Activated CD4-positive, alpha-beta T cell treated with anti-CD3 and anti-CD28 coated beads, Interleukin-2, amount 50 U/mL, for 24 hours (primary cell): ENCODE data around the gene RTN3.

Source experiments
- DNase-seq, 2 donors: peaks; one replicate each; pipeline ENCODE4 v3.0.0-alpha.2; 2020; ENCODE audit warnings: low read depth in 1 of 2, low spot score in 1 of 2

Gene RTN3

DNA sequence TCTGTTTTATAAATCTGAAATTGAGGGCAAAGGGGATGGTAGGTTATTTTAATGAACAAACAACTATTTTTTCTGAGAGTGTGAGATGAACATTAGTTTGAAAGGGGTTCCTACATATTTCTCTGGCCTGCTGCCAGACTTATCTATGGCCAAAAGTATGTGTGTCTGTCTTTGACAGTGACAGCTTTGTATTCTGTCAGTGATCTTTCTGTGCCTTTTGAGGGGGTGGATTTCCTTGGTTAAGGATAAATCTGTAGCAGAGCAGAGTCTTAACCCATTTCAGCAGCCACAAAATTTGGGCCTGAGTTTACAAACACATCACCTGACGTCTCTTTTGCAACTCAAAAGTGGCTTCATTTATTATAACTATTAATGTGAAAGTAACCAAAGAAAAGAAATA lies 56.4 kb downstream of the RTN3 start:
- no peak for DNase-seq

DNA sequence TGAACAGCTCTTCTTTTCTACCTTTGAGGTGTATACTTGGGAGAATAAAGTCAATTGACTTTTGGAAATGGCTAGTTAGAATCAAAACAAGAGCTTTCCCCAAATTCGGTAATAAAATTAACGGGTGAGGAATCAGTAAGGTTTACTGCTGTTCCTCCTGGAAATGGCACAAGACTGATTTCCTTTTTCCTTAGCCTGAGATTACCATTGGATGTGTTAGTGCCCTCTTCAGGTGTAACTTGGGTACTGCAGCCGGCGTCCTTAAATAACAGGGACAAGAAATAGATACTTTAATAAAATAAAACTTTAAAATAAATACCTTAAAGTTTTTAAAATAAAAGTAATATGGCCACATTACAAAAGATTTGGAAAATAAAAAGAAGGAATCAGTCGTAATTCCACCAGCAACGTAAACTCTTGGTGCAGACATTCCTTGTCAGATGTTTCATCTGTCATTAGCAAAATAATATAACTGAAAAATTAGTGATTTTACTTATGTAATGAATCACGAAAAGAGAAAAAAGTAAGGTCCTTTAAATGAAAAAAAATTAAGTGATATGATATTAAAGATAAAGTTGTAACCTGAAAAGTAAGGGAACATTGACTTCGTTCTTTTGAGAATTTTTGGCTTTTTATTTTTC lies 57.5 kb downstream of the RTN3 start:
- DNase-seq, result peak; percentile 31 to 49

DNA sequence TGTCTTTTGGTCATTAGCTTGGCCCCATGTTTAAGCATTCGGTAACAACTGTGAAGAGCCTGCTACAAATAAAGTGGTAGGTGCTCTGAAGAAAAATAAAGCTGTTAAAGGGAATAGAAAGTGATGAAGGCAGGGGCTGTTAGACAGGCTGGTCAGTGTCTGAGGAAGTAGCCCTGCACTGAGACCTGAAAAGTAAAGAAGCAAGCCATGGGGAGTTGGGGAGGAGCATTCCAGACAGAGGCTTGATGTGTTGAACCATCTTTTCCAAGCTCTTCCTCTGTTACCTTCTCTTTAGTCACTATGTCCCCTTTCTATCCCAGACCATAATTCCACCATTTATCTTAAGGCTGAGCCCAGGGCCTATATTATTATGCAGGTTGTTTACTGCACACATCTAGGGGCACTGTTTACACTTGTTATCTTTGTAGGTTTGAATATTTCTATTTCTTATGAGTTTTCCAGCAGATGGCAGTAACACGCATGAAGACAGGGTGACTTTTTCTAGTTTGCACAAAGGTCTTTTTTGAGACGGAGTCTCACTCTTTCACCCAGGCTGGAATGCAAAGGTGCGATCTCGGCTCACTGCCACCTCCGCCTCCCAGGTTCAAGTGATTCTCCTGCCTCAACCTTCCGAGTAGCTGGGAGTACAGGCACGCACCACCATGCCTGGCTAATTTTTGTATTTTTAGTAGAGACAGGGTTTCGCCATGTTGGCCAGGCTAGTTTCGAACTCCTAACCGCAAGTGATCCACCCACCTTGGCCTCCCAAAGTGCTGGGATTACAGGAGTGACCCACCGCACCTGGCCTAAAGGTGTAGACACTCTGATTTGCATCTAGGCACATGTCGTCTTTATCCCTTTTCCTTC lies 64.2 kb downstream of the RTN3 start:
- DNase-seq, result no peak

DNA sequence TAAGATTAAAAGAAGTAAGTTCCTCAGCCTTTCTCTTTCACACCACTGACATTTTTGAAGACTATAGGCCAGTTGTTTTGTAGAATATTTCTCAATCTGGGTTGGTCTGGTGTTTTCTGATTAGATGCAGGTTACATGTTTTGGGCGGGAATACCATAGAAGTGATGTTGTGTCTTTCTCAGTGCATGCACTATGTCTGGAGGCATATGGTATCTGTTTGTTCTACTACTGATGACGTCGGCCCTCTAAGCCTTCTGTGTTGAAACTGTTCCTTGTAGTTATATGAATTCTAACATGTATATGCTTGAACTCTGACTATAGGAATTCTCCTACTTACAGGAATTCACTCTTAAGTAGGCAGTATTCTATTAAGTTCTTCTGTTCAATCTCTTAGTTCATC lies 65.7 kb downstream of the RTN3 start:
- DNase-seq, result no peak

DNA sequence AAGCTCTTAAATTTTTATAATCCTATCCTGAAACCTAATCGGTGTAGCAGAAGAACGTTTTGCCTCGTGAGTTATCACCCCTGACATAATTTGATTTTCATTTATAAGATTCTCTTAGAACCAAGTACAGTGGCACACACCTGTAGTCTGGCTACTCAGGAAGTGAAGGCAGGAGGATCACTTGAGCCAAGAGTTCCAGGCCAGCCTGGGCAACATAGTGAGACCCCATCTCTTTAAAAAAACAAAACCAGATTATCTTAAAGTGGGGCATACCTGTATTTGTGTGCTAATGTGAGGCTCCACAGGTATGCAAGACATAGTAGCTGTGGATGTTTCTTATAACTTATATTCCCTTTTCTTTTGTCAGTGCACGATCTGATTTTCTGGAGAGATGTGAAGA lies 68.3 kb downstream of the RTN3 start:
- no peak for DNase-seq

DNA sequence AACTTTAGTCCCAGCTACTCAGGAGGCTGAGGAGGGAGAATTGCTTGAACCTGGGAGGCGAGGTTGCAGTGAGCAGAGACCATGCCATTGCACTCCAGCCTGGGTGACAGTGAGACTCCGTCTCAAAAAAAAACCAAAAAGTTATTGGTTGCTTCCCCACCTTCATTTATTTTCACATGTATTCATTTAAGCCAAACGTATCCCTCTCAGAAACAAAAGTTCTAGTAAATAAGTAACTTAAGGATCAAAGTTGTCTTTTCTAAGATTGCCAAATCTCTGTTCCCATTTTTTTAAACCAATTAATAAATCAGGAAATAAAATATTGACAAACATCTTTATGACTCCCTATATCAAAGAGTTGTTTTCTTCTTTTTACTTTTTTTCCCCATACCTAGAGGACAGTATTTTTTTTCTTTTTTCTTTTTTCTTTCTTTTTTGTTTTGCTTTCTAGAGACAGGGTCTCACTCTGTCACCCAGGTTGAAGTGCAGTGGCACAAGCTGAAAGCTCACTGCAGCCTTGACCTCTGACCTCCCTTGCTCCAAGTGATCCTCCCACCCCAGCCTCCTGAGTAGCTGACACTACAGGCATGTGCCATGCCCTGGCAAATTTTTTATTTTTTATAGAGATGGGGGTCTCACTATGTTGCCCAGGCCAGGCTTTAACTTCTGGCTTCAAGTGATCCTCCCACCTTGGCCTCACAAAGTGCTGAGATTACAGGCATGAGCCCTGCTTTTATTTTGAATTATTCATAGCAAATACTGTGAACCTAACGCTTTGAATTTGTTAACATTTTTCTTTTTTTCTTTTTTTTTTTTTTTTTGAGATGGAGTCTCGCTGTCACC lies 75.8 kb downstream of the RTN3 start:
- DNase-seq, result no peak

DNA sequence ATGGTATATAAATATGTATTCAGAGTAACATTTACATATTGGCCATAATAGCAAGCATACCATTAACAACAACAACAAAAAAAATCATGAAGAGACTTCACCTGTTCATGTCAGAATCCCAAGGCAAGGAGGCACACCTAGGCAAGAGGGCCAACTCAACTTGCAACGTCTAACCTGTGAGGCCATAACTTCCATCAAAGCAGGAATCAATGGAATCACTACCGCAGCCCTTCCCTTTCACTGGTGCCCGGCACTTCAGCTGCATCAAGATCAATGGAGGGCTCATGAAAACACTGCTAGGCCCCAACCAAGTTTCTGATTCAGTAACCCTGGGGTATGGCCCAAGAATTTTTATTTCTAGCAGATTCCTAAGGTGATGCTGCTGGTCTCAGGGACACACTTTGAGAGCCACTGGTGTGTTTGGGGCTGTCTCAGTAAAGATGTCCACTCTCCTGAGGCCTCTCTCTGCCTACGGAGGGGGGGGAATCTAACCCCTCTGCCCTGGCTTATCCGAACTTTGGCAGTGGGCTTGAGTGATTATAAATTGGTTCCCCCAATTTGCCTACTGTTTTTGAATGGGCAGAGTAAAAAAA lies 79.3 kb downstream of the RTN3 start:
- no peak for DNase-seq

DNA sequence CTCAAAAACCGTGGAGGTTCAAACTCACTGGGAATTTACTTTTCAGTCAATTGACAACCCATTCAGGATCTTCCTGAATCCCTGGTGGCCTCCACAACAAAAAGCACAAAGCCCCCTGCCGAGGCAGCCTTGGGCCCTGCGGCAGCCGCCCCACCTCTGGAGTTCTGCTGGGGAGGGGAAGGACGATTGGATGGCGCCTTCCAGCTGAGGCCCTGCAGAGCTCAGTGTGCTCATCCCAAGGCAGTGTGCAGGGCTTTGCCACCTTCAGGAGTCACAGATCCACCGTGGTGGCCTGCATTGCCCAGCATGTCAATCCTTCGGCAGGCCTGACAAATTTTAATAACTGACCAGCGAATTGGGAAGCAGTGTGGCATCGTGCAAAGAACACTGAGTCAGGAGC lies 79.9 kb downstream of the RTN3 start:
- no peak for DNase-seq

DNA sequence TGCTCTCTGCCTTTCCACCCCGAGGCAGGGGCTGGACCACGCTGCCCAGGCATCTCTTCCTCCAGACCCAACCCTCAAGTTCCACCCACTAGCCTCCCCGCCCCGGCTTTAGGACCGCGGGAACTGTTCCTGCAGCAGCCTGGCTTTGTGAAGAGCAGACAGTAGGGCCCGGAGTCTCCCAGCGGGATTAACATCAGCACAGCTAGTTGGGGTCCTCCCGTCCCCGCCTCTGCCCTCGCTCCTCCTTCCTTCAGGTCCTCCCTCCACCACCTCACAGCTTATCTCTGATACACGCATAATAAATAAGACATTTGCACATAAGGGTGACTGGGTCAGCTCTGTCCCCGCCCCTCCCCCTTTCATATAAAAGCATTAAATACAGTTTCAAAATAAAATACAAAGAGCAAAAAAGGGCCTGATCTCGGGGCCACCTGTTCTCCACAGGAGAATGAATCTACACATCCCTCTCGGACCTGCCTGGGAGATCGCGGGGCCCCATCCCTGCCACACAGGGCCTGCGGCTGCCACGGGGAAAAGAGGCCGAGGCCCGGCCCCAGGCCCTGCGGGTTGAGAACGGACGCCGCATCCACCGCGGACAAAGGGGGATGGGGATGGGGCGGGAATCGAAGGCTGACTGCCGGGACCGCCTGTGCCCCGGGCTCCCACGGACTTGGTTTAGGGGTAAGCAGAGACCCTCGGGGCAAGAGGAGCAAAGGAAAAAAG lies 80.8 kb downstream of the RTN3 start:
- DNase-seq, result no peak

DNA sequence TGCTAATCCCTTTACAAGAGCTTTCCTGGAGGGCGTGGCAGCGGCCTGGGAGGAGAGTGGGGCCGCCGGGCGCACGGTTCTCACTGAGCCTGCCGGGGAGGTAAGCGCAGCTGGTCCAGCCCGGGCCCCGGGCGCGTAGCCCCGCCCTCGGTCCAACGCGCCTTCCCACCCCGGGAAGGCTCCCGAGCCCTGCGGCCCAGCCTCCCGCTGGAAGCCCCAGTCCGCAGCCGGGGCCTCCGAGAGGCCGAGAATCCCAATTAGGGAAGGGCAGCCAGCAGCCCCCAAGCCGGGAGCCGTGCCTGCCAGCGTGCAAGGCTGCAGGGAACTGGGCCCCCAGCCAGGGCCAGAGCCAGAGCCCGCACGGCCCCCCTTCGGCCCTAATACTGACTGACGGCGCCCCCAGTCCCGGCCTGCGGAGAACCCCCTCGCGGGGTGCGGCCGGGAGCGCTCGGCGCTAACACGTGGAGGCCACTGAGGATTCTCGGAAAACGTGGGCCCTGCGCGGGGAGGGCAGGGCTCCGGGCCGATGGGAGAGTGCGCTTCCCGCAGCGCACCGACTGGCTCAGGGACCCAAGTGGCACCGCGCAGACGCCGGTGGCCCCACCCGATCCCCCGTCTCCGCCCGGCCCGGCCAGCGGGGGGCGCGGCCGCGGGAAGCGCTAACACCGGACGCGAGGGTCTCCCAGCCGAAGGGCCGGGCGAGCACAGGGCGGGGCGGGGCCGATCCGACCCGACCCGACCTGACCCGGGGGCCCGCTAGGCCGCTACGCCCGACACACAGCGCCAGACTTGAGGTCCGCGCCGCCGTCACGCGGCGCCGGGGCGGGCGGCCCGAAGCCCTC lies 81.6 kb downstream of the RTN3 start:
- DNase-seq, result no peak

DNA sequence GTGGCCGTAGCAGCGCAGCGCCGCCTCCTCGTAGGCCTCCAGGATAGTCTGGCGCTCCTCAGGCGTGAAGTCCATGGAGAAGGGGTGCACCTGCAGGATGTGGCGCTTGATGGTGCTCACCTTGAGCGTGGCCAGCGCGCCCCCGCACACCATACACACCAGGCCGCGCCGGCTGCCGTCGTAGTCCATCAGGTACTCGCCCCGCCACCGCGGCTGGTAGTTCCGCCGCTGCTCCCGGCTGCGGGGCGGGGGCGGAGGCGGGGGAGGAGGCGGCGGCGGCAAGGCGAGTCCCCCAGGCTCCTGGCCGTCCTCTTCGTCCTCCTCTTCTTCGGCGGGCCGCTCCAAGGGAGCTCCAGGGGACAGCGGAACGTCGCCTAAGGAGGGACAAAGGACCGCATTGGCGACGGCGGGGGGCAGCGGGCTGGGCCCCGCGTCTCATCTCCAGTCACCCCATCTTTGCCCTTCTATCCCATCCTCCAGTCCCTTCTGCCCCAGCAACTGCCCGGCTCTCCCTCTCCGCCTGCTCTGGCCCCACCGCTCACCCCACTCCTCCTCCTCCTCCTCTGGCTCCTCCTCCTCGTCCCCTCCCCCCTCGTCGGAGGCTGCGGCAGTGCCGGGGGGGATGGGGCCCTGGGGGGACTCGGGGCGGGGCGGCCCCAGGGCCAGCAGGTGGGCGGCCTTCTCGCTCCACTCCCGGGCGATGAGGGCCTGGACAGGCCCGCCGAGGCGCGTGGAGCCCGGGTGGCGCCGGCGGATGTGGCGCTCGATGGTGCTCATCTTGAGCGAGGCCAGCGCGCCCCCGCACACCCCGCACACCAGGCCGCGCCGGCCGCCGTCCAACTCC lies 82.4 kb downstream of the RTN3 start:
- no peak for DNase-seq

DNA sequence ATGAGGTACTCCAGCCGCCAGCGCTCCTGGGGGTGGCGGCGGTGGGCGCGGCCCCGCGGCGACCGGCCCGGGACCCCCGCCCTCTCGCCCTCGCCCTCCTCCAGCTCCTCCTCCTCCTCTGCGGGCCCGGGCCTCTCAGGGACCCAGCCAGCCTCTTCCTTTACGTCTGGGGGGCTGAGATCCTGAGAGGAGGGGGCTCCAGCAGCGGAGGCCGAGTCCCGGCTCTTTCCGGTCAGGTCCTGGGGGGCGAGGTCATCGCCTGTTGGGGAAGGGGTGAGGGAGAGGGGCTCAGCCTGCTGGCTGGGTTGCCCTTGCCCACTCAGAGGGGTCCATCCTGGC lies 83.0 kb downstream of the RTN3 start:
- DNase-seq, result no peak

DNA sequence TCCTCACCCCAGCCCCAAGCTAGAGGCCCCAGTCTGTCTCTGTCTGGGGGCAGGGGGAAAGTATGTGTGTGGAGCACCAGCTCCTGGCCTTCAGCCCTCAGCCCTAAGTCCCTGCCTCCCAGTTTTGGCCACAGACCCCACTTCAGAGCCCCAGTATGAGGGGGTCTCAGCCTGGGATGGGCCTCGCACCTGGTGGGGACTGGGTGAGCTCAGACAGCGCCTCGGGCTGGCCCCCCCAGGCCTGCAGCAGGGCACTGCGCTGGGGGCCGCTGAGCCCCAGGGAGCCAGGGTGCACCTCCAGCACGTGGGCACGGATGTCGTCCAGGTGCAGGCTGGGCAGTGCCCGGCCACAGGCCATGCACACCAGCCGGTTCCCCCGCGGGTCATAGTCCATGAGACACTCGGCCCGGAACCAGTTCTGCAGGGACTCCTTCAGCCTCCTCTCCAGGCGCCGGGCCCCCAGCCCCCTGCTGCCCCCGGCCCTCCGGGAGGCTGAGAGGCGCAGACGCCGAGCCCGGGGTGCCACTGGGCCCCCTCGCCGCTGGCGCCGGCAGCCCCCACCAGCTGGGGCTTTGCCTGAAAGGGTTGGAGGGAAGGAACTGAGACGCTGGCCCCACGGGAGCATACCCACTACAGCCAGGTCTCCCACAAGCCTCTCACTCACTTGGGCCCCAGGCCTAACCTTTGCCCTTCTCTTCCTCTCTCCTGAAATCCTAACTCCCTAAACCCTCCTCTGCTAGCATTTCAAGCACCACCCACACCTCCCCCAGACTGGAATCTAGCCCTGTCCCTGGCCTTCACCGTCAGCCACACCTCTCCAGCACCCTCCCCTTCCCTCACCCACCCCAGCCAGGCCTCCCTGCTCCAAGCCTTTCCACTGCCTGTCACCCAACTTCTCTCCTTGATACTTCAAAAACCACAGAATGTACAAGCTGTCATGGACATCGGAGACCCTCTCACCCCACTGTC lies 83.7 kb downstream of the RTN3 start:
- DNase-seq, result no peak

DNA sequence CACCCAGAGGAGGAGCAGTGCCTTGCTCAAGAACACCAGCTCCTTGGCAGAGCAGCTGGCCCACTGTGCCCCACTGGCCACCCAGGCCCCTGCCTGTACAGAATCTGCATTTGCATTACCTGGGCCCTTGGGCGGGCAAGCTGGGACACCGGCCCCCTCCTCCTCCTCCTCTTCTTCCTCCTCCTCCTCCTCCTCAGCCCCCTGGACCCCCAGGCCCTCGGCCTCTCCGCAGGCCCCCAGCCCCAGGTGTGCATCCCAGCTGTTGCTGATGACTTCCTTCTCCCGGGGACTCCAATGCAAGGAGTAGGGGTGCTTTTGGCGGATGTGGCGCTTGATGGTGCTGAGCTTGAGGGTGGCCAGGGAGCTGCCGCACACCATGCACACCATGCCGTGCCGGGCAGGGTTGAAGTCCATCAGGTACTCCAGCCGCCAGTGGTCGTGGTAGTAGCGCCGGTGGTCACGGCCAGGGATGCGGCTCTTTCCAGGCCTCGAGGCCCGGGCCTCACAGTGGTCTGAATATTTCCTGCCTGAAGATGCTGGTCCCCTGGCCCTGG lies 84.5 kb downstream of the RTN3 start:
- no peak for DNase-seq

DNA sequence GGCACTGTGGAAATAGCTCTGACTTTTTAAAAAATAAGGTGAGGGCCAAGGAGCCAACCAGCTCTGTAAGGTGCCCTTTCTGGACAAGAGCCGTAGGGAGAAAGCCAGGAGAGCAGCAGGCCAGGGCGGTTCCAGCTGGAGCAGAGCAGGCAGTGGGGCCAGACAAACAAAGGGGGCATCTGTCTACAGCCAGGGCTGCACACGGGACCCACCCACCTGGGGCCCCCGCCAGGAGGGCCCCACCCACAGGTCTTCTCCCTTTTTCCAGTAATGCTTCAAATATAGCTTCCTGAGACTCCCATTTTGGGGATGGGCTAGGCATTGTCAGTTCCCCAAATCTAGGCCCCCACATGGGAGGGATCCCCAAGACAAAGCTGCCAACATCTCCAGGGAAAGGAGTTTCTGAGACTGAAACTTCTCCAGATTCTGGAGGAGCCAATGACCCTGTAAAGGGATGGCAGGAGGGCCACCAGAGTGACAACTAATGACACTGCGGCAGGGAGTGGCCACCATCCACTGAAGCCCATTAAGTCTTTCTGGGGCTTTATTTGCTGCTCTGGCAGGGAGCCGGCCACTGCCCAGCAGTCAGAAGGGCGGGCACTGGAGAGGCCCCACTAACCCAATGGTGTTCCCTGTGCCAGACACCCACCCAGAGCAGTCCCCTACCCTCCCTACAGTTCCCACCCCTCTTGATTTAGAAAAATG lies 85.4 kb downstream of the RTN3 start:
- DNase-seq, result no peak

DNA sequence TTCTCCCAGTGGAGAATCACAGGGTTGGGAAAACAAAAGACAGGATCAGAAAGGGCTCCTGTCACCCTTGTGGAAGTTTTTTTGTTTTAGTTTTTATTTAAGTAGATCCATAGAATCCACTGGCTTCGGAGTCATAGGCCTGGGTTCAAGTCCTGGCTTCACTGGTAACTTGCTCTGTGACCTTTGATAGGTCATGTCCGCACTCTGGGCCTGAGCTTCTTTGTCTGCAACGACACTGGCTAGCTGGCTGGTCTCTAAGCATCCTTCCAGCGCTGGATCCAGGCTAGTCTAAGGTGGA lies 85.9 kb downstream of the RTN3 start:
- DNase-seq, result no peak

DNA sequence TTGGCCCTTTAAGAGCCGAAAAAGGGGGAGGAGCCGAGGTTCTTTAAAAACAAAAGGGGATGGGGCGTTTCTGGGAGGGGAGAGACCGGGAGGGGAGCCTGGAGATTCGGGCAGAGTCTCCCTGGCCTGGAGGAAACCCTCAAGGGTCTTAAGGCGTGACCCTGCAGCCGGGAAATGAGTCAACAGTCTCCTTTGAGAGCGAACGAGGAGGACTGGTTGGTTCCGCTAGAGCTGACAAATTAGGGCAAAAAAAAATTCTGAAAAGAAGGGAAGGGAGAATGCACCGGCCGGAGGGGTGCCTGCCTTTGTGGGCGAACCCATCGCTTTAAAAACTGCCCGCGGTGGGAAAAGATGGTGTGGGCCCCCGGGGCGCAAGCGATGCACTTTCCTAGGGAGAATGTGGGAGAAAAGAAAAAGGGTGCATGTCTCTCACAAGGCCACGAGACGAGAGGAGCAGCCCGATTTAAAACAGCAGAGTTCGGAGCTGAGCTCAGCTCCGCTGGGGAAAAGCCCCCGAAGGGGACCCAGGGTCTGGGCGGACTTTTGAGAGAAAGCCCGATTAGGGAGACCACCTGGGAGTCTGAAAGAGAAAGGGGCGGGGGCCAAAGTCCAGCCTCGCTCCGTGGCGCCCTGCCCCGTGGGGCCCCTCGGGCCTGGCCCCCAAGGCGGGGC lies 86.4 kb downstream of the RTN3 start:
- peak; percentile 9 to 30 for DNase-seq
